GM19455 (cell line): Measurements from ENCODE around the gene DPYD.

Experiments
- ATAC-seq: cut with Tn5 transposase; IDR thresholded peaks from one replicate; pipeline ENCODE4 v1.9.1; 2021; ENCODE audit not compliant: unreplicated experiment

DPYD gene

GRCh38 chr1:97792655-97793054, 128.2 kb downstream of the DPYD start:
- ATAC-seq: no peak

DNA sequence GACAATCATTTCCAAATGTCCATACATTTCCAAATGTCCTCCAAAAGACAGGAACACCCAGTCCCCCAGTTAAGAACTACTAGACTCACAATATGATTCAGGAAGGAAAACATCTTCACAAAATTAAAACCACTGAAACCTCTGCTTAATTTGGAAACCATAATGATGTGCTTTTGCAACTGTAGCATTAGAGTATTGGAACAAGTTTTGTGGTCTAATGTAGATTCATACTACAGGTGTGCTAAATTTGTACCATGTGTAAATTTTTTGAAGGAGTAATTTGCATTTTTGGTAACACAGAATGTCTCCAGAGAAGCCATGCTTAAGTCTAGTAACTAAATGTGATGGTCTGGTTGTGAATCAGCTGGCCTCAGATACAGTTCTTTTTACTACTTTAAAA, 129.6 kb downstream of the DPYD start:
- ATAC-seq: peak; percentile 68

DNA sequence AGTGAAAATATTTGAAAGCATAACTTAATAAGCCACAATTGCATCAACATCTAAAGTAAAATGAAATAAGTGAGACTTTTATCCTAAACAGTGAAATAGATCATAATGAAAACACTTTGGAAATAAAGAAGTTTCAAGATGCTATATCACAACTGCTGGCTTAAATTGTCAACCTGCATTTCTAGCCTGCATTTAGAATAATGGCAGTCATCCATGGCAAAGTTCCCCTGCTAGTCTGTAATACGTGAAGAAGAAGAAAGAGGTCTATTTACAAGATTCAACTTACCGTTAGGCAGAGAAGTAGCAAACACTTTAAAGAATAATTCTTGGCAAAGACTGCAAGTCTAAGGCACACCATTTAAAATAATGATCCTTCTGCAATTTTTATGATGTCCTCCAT, 133.6 kb downstream of the DPYD start:
- no peak for ATAC-seq

- no peak for ATAC-seq
Observed at GRCh38 chr1:97784661-97785060, 136.2 kb downstream of the DPYD start.

- ATAC-seq: no peak
Observed at GRCh38 chr1:97783751-97784150, 137.1 kb downstream of the DPYD start.

DNA sequence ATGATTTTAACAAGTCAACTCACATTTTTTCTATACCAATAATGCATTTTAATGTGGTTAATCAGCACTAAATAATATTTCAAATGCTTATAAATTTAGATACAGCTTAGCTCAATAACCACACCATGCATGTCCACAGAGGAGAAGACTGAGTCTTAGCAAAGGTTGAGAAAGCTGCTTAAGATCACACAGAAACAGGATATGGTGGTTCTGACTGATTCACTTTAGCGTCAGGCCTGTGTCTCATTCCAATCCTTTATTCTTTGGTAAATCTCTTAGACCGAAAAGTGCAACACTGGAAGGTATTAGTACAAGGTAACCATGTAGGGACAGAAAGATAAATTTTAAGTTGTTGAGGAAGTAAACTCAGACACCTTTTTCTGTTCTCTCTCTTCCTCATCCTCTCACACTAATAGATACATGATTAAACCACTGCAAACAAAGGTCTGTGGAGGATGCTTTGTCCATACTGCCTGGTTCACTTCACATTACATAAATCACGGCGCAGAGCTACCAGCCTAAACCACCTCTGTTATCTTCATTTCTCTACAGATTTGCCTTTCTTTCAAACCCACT, 139.0 kb downstream of the DPYD start:
- ATAC-seq: no peak

GRCh38 chr1:97780884-97781283, 139.9 kb downstream of the DPYD start:
- ATAC-seq: no peak

GRCh38 chr1:97778718-97779117, 142.1 kb downstream of the DPYD start:
- ATAC-seq: no peak

DNA sequence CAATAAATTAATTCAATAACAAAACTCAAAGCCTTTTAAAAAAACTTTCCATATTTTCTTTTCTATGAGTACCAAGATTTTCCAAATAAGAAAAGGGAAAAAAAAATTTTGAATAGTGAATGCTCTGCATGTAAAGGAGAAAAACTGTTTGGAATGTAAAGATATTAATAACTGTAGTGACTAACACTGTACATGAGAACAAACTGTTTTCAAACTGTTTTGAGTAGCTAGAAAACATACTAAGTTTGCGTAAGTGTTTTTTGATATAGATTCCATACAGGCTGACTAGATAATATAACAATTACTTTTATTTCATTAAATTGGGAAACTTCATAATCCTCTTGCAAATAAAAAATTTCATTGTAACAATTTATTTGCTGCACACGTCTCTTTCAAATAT, 150.5 kb downstream of the DPYD start:
- no peak for ATAC-seq

DNA sequence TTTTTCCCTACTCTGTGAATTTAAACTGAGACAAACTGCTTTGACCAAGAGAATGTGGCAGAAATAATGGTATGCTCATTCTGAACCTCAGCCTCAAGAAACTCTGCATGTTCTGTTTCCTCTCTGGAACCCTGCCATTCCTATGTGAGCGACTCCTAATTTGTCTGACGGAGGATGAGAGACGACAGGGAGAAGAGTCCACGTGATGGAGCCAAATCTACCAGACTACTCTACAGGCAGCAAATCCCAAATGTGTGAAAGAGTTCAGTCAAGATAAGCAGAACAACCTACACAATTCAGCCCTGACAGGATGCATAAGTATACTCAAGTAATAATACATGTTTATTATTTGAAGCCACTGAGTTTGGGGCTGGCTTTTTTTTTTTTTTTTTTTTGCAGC, 153.5 kb downstream of the DPYD start:
- no peak for ATAC-seq

DNA sequence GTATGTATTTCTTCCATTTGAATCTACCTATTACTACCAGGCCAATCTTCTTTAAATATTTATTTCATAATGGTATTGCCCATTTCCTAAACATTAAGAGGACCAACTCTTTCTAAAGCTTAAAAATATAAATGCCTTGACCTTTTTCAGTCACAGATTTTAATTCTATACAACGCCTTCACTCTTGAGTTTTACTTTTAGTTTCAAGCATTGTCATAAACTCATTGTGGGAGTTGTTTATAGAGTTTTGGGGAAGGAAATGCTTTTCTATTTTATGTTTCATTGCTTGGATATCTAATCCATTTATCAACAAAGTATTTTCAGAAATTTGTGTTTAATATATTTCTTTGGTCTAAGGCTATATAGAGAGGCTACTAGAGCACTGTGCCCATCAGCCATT, 155.8 kb downstream of the DPYD start:
- no peak for ATAC-seq

GRCh38 chr1:97761637-97762036, 159.2 kb downstream of the DPYD start:
- no peak for ATAC-seq

DNA sequence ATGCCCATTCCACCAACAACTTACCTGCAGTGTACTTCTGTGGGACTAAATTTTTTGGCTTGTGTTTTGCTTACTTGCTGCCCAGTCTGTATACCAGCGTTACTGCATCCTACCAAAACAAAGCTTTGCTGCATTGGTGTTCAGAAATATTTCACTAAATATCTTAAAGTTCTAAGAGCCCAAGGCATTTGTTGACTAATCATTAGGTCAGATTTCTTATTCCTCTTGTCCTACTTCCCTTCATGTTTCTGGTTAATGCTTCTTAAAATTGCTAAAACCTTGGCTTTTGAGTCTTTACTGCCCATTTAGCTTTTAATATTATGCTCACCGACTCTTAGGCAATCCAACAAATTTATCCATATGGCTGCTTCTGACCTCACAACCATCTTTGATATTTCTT, 161.8 kb downstream of the DPYD start:
- ATAC-seq: no peak

DNA sequence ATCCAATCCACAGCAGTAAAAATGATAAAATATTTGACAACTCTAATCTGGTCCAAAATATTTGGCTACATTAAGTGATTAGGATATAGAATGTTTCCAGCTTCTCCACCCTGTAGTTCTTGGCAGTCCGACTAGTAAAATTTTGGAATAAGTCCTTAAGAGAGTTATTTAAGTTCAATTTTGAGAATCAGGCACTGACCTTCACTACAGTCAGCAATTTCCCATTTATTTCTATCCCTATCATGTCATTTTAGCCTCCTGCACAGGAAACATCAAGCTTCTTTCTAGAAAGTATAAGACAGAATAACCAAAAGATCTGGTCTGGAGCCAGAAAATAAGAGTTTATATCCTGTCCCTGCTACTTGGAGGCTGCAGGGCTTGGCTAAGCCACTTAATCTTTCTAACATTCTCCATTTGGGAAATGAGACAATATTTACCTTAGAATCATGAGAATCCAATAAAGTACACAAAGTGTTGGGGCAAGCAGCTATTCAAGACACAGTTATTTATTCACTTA, 162.2 kb downstream of the DPYD start:
- ATAC-seq: no peak

DNA sequence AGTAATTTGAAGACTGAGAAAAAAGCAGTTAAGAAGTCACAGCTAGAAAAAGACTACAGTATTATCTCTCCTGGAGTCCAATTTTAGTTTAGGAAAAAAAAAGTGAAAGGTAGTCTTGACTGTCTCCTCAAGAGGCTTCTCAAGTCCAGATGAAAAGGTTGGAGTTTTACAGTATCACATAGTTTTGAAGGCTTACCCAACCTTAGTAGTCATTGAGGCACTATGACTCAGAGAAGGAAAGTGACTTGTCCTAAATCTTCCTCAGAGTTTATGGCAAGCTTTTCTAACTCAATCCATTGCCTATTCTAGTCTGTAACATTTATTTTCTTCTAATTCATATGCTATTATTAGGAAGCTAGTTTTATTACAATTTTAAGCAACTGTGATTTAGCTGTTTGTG, 174.9 kb downstream of the DPYD start:
- ATAC-seq: no peak

GRCh38 chr1:97744977-97745376, 175.9 kb downstream of the DPYD start:
- no peak for ATAC-seq

GRCh38 chr1:97743129-97743528, 177.7 kb downstream of the DPYD start:
- no peak for ATAC-seq

GRCh38 chr1:97740891-97741290, 179.9 kb downstream of the DPYD start:
- no peak for ATAC-seq

DNA sequence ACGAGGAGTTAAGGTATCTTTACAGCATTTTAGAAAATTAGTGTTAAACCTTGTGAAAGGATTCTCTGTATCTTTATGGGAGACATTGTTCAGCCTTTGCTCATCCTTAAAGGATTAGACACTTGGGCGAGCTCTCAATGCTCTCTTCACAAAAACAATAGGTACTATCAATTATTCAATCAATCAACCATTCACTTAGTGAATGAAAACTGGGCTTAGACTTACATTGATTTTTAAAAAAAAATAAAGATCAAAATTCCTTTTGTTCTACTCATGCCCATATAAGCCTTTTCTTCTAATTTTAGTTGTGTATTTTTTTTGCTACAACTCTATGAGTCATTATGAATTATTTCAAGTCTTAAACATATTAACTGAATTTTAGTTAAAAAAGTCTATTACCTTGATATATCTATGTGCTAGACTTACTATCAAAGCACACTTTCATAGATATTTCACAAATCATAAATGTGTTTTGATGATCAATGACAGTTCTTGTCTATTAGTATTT, 181.2 kb downstream of the DPYD start:
- ATAC-seq: no peak

- no peak for ATAC-seq
Observed at GRCh38 chr1:97738270-97738669, 182.6 kb downstream of the DPYD start.

- no peak for ATAC-seq
Observed at GRCh38 chr1:97730271-97730670, 190.6 kb downstream of the DPYD start.

DNA sequence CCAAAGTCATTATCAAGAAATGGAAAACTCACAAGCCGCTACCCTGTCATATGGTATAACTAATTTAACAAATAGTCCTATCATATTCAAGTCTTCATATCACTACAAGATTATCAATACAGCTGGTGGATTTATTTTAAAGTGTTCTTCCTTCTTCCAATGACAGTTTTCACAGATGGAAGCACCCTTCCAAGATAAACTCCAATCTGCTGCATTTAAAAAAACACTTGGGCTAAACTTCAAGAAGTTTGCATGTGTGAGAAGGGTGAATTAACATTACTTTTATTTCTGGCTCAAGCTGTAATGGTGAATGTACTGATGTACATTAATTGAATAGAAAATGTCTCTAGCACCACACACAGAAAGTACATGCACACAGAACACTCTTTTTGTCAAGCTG, 192.4 kb downstream of the DPYD start:
- ATAC-seq: no peak

GRCh38 chr1:97727029-97727428, 193.8 kb downstream of the DPYD start:
- no peak for ATAC-seq
